Measurements from ENCODE around the gene STX2. TPM values are rescaled to one million over a fixed set of nuclear protein-coding genes. Genes with fewer than 3 reads are reported as not detected.
A peak's percentile ranks its signal among the peaks of the same experiment; 100 is the strongest.

STX2 gene
- total and polyA plus RNA-seq, 3 experiments from 2014 or later, result 10.7 to 23.0 (median 22.1) TPM

DNA sequence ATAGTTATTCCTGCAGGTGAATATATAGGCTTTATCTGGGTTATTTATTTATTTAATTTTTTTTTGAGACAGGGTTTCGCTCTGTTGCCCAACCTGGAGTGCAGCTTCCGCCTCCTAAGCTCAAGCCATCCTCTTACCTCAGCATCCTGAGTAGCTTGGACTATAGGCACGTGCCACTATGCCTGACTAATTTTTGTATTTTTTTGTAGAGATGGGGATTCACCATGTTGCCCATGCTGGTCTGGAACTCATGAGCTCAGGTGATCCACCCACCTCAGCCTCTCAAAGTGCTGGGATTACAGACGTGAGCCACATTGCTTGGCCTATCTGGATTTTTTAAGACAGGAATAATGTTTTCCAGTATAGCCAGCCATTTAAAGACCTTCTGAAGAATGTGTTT lies 34.8 kb upstream of the STX2 start:
- Histone ChIP-seq H3K9me3 (ENCODE audit: low read length) (no peaks in the 10 kb centered on the region), H3K4me3 (ENCODE audit: low read length) (no peak overlapping the region), H3K4me1 (ENCODE audit: insufficient read depth, low read length) (peaks cover 35% of the 10 kb centered on the region), H3K27ac (ENCODE audit: low read depth, low read length) (no peak overlapping the region), H3K36me3 (ENCODE audit: insufficient read depth, low read length) (peaks cover 23% of the 10 kb centered on the region), H3K27me3 (ENCODE audit: insufficient read depth, low read length, poor library complexity, severe bottlenecking) (no peaks in the 10 kb centered on the region)
- ChIA-PET POLR2A (no interaction called here), CTCF (interaction anchor here (1.8 kb wide), 1 partner anchor 28 kb away, joined by 5 read pairs; no protein-coding TSS in a partner anchor)
- Mint-ChIP-seq H3K4me1 (peaks cover 41 to 63% (median 50%) of the 10 kb centered on the region in 3 donors), H3K27me3 (peaks cover 0 to 5% of the 10 kb centered on the region in 2 donors), H3K27ac (peak overlapping the region in 7 of 8 donors; percentile 33 to 94 (median 74)), H3K9me3 (no peaks in the 10 kb centered on the region), H3K36me3 (peaks cover 17 to 53% (median 26%) of the 10 kb centered on the region in 3 donors), H3K4me3 (peak overlapping the region; percentile 58 to 94 (median 90))
- no peak for DNase-seq

GRCh38 chr12:130873106-130873795 lies 34.2 kb upstream of the STX2 start:
- Histone ChIP-seq H3K9me3 (ENCODE audit: low read length) (no peaks in the 10 kb centered on the region), H3K27ac (ENCODE audit: low read depth, low read length) (peak overlapping the region; percentile 68), H3K4me3 (ENCODE audit: low read length) (peak overlapping the region; percentile 56), H3K27me3 (ENCODE audit: insufficient read depth, low read length, poor library complexity, severe bottlenecking) (no peaks in the 10 kb centered on the region), H3K36me3 (ENCODE audit: insufficient read depth, low read length) (peaks cover 23% of the 10 kb centered on the region), H3K4me1 (ENCODE audit: insufficient read depth, low read length) (peaks cover 41% of the 10 kb centered on the region)
- Mint-ChIP-seq H3K27ac (peak overlapping the region; percentile 74 to 96 (median 94)), H3K27me3 (peaks cover 0 to 5% of the 10 kb centered on the region in 2 donors), H3K4me1 (peaks cover 45 to 69% (median 55%) of the 10 kb centered on the region in 3 donors), H3K4me3 (peak overlapping the region; percentile 90 to 95 (median 93)), H3K36me3 (peaks cover 17 to 53% (median 26%) of the 10 kb centered on the region in 3 donors), H3K9me3 (no peaks in the 10 kb centered on the region)
- CTCF ChIA-PET, result interaction anchor here (1.8 kb wide), 1 partner anchor 27 kb away, joined by 5 read pairs; no protein-coding TSS in a partner anchor
- no peak for DNase-seq
- POLR2A ChIA-PET, result no interaction called here

DNA sequence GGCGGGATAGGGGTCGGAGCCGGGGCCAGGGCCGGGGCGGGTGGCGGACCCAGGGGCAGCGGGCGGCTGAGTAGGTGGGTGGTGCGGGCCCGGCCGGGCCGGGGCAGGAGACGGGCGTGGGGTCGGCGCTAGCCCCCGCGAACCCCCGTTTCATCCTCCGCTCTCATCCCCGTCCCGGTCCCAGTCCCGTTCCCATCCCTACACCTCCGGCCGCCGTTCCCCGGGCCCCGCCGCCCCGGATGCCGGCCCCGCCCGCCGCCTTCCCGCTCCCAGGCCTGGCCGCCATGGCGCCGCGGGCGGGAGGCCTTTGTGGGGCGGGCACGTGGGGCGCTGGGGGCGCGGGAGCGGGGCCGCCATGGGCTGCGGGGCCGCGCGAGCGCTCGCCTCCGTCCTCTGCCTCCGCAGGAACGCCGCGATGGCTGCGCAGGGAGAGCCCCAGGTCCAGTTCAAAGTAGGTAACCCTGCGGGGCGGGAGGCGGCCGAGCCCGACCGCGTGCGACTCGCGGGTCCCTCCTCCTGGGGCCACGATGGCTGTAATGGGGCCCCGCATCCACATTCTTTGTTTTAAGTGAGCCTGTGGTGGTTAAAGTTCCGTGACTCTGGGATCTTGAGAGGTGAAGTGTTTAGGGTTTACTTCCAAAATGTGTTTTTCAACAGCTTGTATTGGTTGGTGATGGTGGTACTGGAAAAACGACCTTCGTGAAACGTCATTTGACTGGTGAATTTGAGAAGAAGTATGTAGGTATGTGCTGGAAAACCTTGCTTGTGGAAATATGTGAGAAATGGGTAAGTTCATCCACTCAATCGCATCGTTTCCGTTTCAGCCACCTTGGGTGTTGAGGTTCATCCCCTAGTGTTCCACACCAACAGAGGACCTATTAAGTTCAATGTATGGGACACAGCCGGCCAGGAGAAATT lies 33.4 kb upstream of the STX2 start:
- CTCF ChIA-PET, result interaction anchor here (1.8 kb wide), 1 partner anchor 26 kb away, joined by 5 read pairs; no protein-coding TSS in a partner anchor

DNA sequence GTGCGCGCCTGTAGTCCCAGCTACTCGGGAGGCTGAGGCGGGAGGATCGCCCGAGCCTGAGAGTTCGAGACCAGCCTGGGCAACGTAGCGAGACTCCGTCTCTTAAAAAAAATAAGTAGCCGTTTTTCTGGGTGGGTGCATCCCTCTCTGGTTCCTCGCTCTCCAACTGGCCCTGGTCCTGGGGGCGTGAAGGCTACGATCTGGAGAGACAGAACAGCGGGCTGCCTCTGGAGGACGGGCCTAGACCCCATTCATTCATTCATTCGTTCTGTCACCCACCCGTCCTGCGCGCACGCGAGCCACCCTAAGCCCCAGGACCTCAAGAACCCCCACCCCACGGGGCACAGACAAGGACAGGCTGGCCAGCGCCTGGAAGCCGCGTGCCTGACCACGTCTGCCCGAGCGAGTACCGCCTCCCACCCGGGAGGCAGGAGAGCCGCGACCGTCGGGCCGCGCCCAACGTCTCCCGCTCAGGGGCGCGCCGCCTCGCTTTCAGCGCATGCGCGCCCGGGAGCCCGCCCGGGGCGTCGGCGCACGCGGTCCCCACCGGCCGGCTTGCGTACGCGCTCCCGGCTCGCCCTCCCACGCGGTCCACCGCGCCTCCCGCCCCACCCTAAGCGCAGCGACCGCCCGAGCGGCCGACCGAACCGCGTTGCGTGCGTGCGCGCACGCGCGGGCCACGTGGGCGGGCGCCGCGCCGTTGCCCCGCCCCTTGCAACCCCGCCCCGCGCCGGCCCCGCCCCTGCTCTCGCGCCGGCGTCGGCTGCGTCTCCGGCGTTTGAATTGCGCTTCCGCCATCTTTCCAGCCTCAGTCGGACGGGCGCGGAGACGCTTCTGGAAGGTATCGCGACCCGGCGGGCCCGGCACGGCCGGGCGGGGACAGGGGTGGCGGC lies 32.5 kb upstream of the STX2 start, which contains the start of gene RAN:
Gene RAN, plus strand, starts transcription at position 781 of the 893 bp plus-strand sequence. CDS start 528 bp downstream, outside the sequence.
- Mint-ChIP-seq H3K27ac (peak within 1 kb of the TSS; percentile 92 to 96 (median 94)), H3K9me3 (no peaks in the 10 kb centered on the region), H3K4me3 (peak within 1 kb of the TSS; percentile 90 to 95 (median 93)), H3K27me3 (peaks cover 0 to 5% of the 10 kb centered on the region in 2 donors), H3K36me3 (peaks cover 17 to 39% (median 19%) of the 10 kb centered on the region in 3 donors), H3K4me1 (peaks cover 47 to 67% (median 50%) of the 10 kb centered on the region in 3 donors)
- Histone ChIP-seq H3K27ac (ENCODE audit: low read depth, low read length) (peak within 1 kb of the TSS; percentile 93), H3K36me3 (ENCODE audit: insufficient read depth, low read length) (peaks cover 23% of the 10 kb centered on the region), H3K4me3 (ENCODE audit: low read length) (peak within 1 kb of the TSS; percentile 73), H3K9me3 (ENCODE audit: low read length) (no peaks in the 10 kb centered on the region), H3K27me3 (ENCODE audit: insufficient read depth, low read length, poor library complexity, severe bottlenecking) (no peaks in the 10 kb centered on the region), H3K4me1 (ENCODE audit: insufficient read depth, low read length) (peaks cover 53% of the 10 kb centered on the region)
- ChIA-PET CTCF (interaction anchor here (1.1 to 2.2 kb wide), 6 partner anchors 18 to 52 kb away, joined by 3 to 18 read pairs (median 4); partner anchors contain the start of gene STX2), POLR2A (interaction anchor here (0.7 to 1.0 kb wide), 2 partner anchors 33 to 34 kb away, joined by 3 to 4 read pairs; partner anchors contain the start of gene STX2)
- peak; percentile 88 to 95 (median 91) for DNase-seq

More for the DNA sequence above, 33.4 kb upstream of the STX2 start:
- peaks cover 23% of the 10 kb centered on the region for H3K36me3 ChIP-seq (ENCODE audit: insufficient read depth, low read length)
- no peaks in the 10 kb centered on the region for H3K9me3 ChIP-seq (ENCODE audit: low read length)
- Mint-ChIP-seq H3K4me1 (peaks cover 48 to 72% (median 56%) of the 10 kb centered on the region in 3 donors), H3K27ac (peak overlapping the region; percentile 88 to 96 (median 94)), H3K27me3 (peaks cover 0 to 5% of the 10 kb centered on the region in 2 donors), H3K4me3 (peak overlapping the region; percentile 90 to 95 (median 93)), H3K9me3 (no peaks in the 10 kb centered on the region), H3K36me3 (peaks cover 17 to 48% (median 25%) of the 10 kb centered on the region in 3 donors)
- peak; percentile 44 to 68 (median 52) for DNase-seq
- H3K4me3 ChIP-seq (ENCODE audit: low read length), result peak overlapping the region; percentile 56
- peak overlapping the region; percentile 68 for H3K27ac ChIP-seq (ENCODE audit: low read depth, low read length)
- POLR2A ChIA-PET, result no interaction called here
- H3K4me1 ChIP-seq (ENCODE audit: insufficient read depth, low read length), result peaks cover 49% of the 10 kb centered on the region
- H3K27me3 ChIP-seq (ENCODE audit: insufficient read depth, low read length, poor library complexity, severe bottlenecking), result no peaks in the 10 kb centered on the region

DNA sequence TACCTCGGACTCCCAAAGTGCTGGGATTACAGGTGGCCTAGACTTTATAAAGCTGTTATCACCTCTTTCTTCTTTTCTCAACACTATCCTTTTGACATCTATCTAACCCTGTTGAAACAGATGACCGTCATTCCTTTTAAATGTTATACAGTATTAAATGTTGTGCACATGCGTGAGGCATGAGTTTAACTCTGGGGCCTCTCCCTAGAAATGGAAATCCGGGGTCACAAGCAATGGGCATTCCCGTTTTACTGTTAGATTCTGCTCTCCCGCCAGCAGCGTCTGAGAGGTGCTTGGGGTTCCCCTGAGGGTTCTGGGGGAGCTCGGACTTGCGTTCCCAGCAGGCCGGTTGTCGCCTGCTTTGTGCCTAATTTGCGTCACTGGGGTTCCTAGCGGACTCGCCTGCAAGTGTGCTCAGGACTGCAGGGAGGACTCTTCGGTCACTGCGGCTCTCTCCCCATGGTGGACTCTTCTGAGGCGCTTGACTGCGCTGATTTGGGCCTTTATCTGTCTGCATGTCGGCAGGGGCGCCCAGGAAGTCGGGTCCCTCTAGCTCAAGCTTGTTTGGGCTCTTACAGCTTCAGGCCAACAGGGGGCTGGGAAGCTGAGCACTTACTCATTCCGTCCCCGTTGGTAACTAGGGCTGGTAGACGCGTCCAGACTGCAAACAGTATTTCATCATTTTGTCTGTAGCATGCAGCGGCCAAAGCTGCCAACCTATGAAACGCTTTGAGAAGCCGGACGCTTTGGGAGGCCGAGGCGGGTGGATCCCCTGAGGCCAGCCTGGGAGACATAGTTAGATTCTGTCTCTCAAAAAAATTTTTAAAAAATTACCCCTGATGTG lies 31.6 kb upstream of the STX2 start:
- Mint-ChIP-seq H3K4me3 (peak overlapping the region; percentile 81 to 94 (median 85)), H3K36me3 (peaks cover 15 to 30% (median 18%) of the 10 kb centered on the region in 3 donors), H3K27me3 (peaks cover 0 to 5% of the 10 kb centered on the region in 2 donors), H3K4me1 (peaks cover 44 to 64% (median 46%) of the 10 kb centered on the region in 3 donors), H3K27ac (peak overlapping the region; percentile 90 to 94 (median 92)), H3K9me3 (no peaks in the 10 kb centered on the region)
- Histone ChIP-seq H3K4me1 (ENCODE audit: insufficient read depth, low read length) (peaks cover 53% of the 10 kb centered on the region), H3K27ac (ENCODE audit: low read depth, low read length) (peak overlapping the region; percentile 93), H3K4me3 (ENCODE audit: low read length) (peak overlapping the region; percentile 73), H3K27me3 (ENCODE audit: insufficient read depth, low read length, poor library complexity, severe bottlenecking) (no peaks in the 10 kb centered on the region), H3K36me3 (ENCODE audit: insufficient read depth, low read length) (peaks cover 18% of the 10 kb centered on the region), H3K9me3 (ENCODE audit: low read length) (no peaks in the 10 kb centered on the region)
- ChIA-PET CTCF (interaction anchor here (1.1 to 2.2 kb wide), 8 partner anchors 19 to 262 kb away, joined by 3 to 18 read pairs (median 4); partner anchors contain the start of gene STX2), POLR2A (interaction anchor here (0.7 to 1.0 kb wide), 2 partner anchors 32 to 33 kb away, joined by 3 to 4 read pairs; partner anchors contain the start of gene STX2)
- DNase-seq, result peak; percentile 50 to 82 (median 62)

DNA sequence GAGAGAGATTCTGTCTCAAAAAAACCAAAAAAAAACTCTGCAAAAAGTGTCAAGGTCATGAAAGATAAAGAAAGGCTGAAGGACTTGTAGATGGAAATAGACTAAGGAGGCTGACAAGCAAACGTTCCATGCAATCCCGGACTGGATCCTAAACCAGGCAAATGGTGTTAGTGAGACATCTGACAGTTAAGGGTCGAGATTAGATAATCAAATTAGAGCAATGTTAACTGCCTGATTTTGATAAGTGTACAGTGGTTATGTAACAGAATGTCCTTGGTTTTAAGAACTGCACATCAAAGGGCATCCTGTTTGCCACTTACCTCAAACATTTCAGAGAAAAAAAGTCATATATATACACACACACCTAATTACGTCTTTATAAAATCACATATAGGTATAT lies 29.4 kb upstream of the STX2 start:
- Histone ChIP-seq H3K36me3 (ENCODE audit: insufficient read depth, low read length) (no peaks in the 10 kb centered on the region), H3K27ac (ENCODE audit: low read depth, low read length) (no peak overlapping the region), H3K9me3 (ENCODE audit: low read length) (no peaks in the 10 kb centered on the region), H3K4me3 (ENCODE audit: low read length) (no peak overlapping the region), H3K4me1 (ENCODE audit: insufficient read depth, low read length) (peaks cover 42% of the 10 kb centered on the region), H3K27me3 (ENCODE audit: insufficient read depth, low read length, poor library complexity, severe bottlenecking) (no peaks in the 10 kb centered on the region)
- CTCF ChIA-PET, result interaction anchor here (1.1 to 2.1 kb wide), 2 partner anchors 22 to 29 kb away, joined by 4 read pairs; partner anchors contain the start of gene STX2
- Mint-ChIP-seq H3K27ac (peak overlapping the region; percentile 48 to 98 (median 86)), H3K36me3 (peaks cover 5 to 9% (median 7%) of the 10 kb centered on the region in 3 donors), H3K27me3 (peaks cover 0 to 5% of the 10 kb centered on the region in 2 donors), H3K9me3 (no peaks in the 10 kb centered on the region), H3K4me1 (peaks cover 27 to 44% (median 31%) of the 10 kb centered on the region in 3 donors), H3K4me3 (peak overlapping the region in 6 of 7 donors; percentile 1 to 61 (median 47))
- POLR2A ChIA-PET, result no interaction called here
- DNase-seq, result peak in 2 of 5 donors; percentile 49 to 75

Measured in CD8-positive, alpha-beta memory T cell (primary cell).